A673 (cell line): ENCODE data around the gene USP48. TPM values are rescaled to one million over a fixed set of nuclear protein-coding genes. Genes with fewer than 3 reads are reported as not detected.
A peak's percentile ranks its signal among the peaks of the same experiment; 100 is the strongest.

Experiments used
- Bru-seq: library from RNA; stranded (reverse); fragments of 400-500 nt; gene quantifications from one replicate; lab custom pipeline; 2021; lab: Mats Ljungman, UMichigan
- BruChase-seq, 2 experiments: library from RNA; stranded (reverse); fragments of 400-500 nt; gene quantifications; one replicate each; lab custom pipeline; 2021; lab: Mats Ljungman, UMichigan
- BruUV-seq: library from RNA; stranded (reverse); fragments of 400-500 nt; replicated peaks from 2 replicates; lab custom pipeline; 2021; lab: Mats Ljungman, UMichigan
- CTCF ChIA-PET: fragments of 300-600 bp; sonication (Branson Sonifier 250); formaldehyde crosslinking; loops from one replicate; lab custom pipeline; 2022; ENCODE audit warnings: antibody characterized with exemption; lab: Charles Lee
- POLR2A ChIA-PET: fragments of 300-600 bp; sonication (Branson Sonifier 250); formaldehyde crosslinking; loops from one replicate; lab custom pipeline; 2022; ENCODE audit warnings: antibody characterized with exemption; ENCODE audit not compliant: low non-redundant PET; lab: Charles Lee
- DNase-seq: peaks from one replicate; pipeline ENCODE4 v3.0.0-alpha.2; 2015; ENCODE audit warnings: low spot score
- H3K27ac ChIP-seq: fragments of 200-600 bp; sonication (generic); 2 replicates; pipeline ENCODE4 v1.5.1; 2016; ENCODE audit warnings: mixed run types, low read depth, mild to moderate bottlenecking, mixed read lengths, antibody characterized with exemption, low read length; ENCODE audit not compliant: poor library complexity, severe bottlenecking
- H3K27me3 ChIP-seq: fragments of 200-600 bp; sonication (generic); replicated peaks from 2 replicates; pipeline ENCODE4 v1.6.1; 2017; ENCODE audit warnings: mixed run types, low read depth, mild to moderate bottlenecking, mixed read lengths, antibody characterized with exemption, low read length; ENCODE audit not compliant: insufficient read depth, poor library complexity
- H3K36me3 ChIP-seq: fragments of 200-600 bp; sonication (generic); 2 replicates; pipeline ENCODE4 v1.6.1; 2016; ENCODE audit warnings: mixed run types, mild to moderate bottlenecking, mixed read lengths, antibody characterized with exemption, low read length; ENCODE audit not compliant: insufficient read depth, poor library complexity, severe bottlenecking
- H3K4me1 ChIP-seq: fragments of 200-600 bp; sonication (generic); 2 replicates; pipeline ENCODE4 v1.6.1; 2017; ENCODE audit warnings: mixed run types, mild to moderate bottlenecking, mixed read lengths, antibody characterized with exemption, low read length; ENCODE audit not compliant: insufficient read depth, poor library complexity, severe bottlenecking
- H3K4me3 ChIP-seq: fragments of 200-600 bp; sonication (generic); 2 replicates; pipeline ENCODE4 v1.5.1; 2016; ENCODE audit warnings: low read depth, mixed run types, mild to moderate bottlenecking, mixed read lengths, low read length; ENCODE audit not compliant: poor library complexity, severe bottlenecking
- H3K9me3 ChIP-seq: fragments of 200-600 bp; sonication (generic); 2 replicates; pipeline ENCODE4 v1.6.1; 2016; ENCODE audit warnings: mixed run types, low read depth, mild to moderate bottlenecking, mixed read lengths, antibody characterized with exemption, low read length; ENCODE audit not compliant: poor library complexity, severe bottlenecking
- CTCF ChIP-seq: fragments of 300-800, 200-600 bp; sonication (generic); conservative IDR thresholded peaks from 2 replicates; pipeline ENCODE4 v1.5.1; 2017; ENCODE audit warnings: low read depth, mild to moderate bottlenecking, antibody characterized with exemption, low read length, moderate library complexity, mixed read lengths
- EZH2 ChIP-seq: fragments of 200-600 bp; sonication (generic); IDR thresholded peaks from 2 replicates; pipeline ENCODE4 v1.6.1; 2017; ENCODE audit warnings: borderline replicate concordance, low read depth, mild to moderate bottlenecking, mixed read lengths, antibody characterized with exemption, low read length; ENCODE audit not compliant: poor library complexity, severe bottlenecking
- intact Hi-C: fragments of 100-400 bp; cut with micrococcal nuclease; formaldehyde crosslinking; loops from one replicate; pipeline ENCODE4 v1.10.0; 2022; ENCODE audit not compliant: unreplicated experiment
- long read RNA-seq: library from polyadenylated mRNA; stranded (forward); transcript quantifications from one replicate; pipeline ENCODE4 v2.0.0, GENCODE V29; 2022
- total RNA-seq: library from RNA; stranded (reverse); gene quantifications from 2 replicates; pipeline ENCODE4 v1.2.3, GENCODE V29; 2021

Gene USP48
- total RNA-seq (74.1 and 74.6 TPM in 2 replicates), Bru-seq, nascent RNA (percentile 86 among the genes with signal in this experiment), BruChase-seq, experiment 1, labeled RNA remaining after a 2-hour chase (percentile 91 among the genes with signal in this experiment), BruChase-seq, experiment 2, labeled RNA remaining after a 6-hour chase (percentile 88 among the genes with signal in this experiment)
- long read RNA-seq, full-length matches to known transcripts = 82 of 142 reads
- long read RNA-seq, partial matches to known transcripts = 18 of 142 reads
- long read RNA-seq, other reads (novel, unspliced or antisense) = 42 of 142 reads

- CTCF ChIA-PET = interaction anchor here (0.5 kb wide), 1 partner anchor 127 kb away, joined by 3 read pairs; no protein-coding TSS in a partner anchor
- intact Hi-C loops = no loop called here
- POLR2A ChIA-PET = no interaction called here
These were observed at the start of gene USP48 for GRCh38 chr1:21782868-21783678. Gene USP48, minus strand, starts transcription at chr1:21783149. Its CDS starts 192 bp downstream, at chr1:21782957.

GRCh38 chr1:21831454-21831970, 48.6 kb upstream of the USP48 start:
- Histone ChIP-seq H3K27ac (no peak overlapping the region), H3K9me3 (no peaks in the 10 kb centered on the region), H3K4me3 (no peak overlapping the region), H3K4me1 (no peaks in the 10 kb centered on the region), H3K27me3 (no peaks in the 10 kb centered on the region), H3K36me3 (no peaks in the 10 kb centered on the region)
- CTCF ChIA-PET = no interaction called here
- TF ChIP-seq EZH2 (no peak), CTCF (no peak)
- no TSS peak for BruUV-seq
- POLR2A ChIA-PET = no interaction called here
- intact Hi-C loops = no loop called here
- DNase-seq = no peak

More at GRCh38 chr1:21782868-21783678, at the start of gene USP48:
- TF ChIP-seq EZH2 = no peak
- no peak for TF ChIP-seq CTCF
- no peaks in the 10 kb centered on the region for H3K36me3 ChIP-seq
- peak; percentile 97 for DNase-seq
- peak within 1 kb of the TSS; percentile 89 for H3K4me3 ChIP-seq
- H3K4me1 ChIP-seq = peaks cover 4% of the 10 kb centered on the region
- BruUV-seq = no TSS peak
- no peaks in the 10 kb centered on the region for H3K27me3 ChIP-seq
- H3K27ac ChIP-seq = peak within 1 kb of the TSS; percentile 100
- H3K9me3 ChIP-seq = peaks cover 1% of the 10 kb centered on the region

- intact Hi-C loops = no loop called here
- TF ChIP-seq EZH2 = no peak
- TF ChIP-seq CTCF = no peak
- CTCF ChIA-PET = no interaction called here
- no peak for DNase-seq
- BruUV-seq = no TSS peak
- Histone ChIP-seq H3K9me3 (no peaks in the 10 kb centered on the region), H3K27me3 (no peaks in the 10 kb centered on the region), H3K36me3 (no peaks in the 10 kb centered on the region), H3K4me3 (no peak overlapping the region), H3K27ac (no peak overlapping the region), H3K4me1 (no peaks in the 10 kb centered on the region)
- POLR2A ChIA-PET = no interaction called here
These were observed 48.0 kb upstream of the USP48 start for GRCh38 chr1:21830792-21831453.
